ENCODE data around the gene C2orf69. TPM values are rescaled to one million over a fixed set of nuclear protein-coding genes. Genes with fewer than 3 reads are reported as not detected.

C2orf69 gene
- total and polyA plus RNA-seq, 2 of the 8 experiments (the other 6 are each of a cell fraction or from before 2014, with no cell fraction given) = 3.9 to 32.0 TPM

- H2BK120ac ChIP-seq (replicated peaks; ENCODE audit: low read depth, low read length) = no peak overlapping the region
- H3K18ac ChIP-seq (ENCODE audit: extremely low read depth, low read length) = no peak overlapping the region
- H4K91ac ChIP-seq (replicated peaks; ENCODE audit: insufficient read length, low read length) = no peak overlapping the region
- TF ChIP-seq TAF1 (IDR thresholded peaks at IDR 0.05; ENCODE audit: low read depth, low read length) (no peak), POLR2AphosphoS5 (IDR thresholded peaks at IDR 0.05; ENCODE audit: low read depth, low read length) (no peak), CEBPB (IDR thresholded peaks at IDR 0.05; ENCODE audit: low read depth, low read length) (no peak), KDM5A (IDR thresholded peaks at IDR 0.05; ENCODE audit: low read length) (no peak), RFX5 (IDR thresholded peaks at IDR 0.05; ENCODE audit: borderline replicate concordance, low read depth, low read length) (no peak), SRF (IDR thresholded peaks at IDR 0.05; ENCODE audit: low read depth, low read length) (no peak), SUZ12 (IDR thresholded peaks at IDR 0.05; ENCODE audit: low read length) (no peak), TBP (IDR thresholded peaks at IDR 0.05; ENCODE audit: low read depth, low read length) (no peak), JUN (IDR thresholded peaks at IDR 0.05; ENCODE audit: low read depth, low read length) (no peak)
- H3K79me2 ChIP-seq (ENCODE audit: control insufficient read depth in 1 of 2, insufficient read depth in 2 of 2, low read length in 2 of 2) = peaks cover 0 to 26% of the 10 kb centered on the region in 2 experiments; a peak in 2 of 4 replicates
- no peak overlapping the region for H3K14ac ChIP-seq (ENCODE audit: insufficient read length)
- no peak for FAIRE-seq
- no peak overlapping the region for H3K23ac ChIP-seq (ENCODE audit: insufficient read length)
- H2BK12ac ChIP-seq (ENCODE audit: low read depth, low read length) = no peak overlapping the region
- peaks cover 10 to 68% (median 25%) of the 10 kb centered on the region in 4 experiments for H3K36me3 ChIP-seq (ENCODE audit: control insufficient read depth in 2 of 4, insufficient read depth in 4 of 4, low read length in 3 of 4)
- no peak overlapping the region for H2BK15ac ChIP-seq (ENCODE audit: low read length)
- no peak overlapping the region for H4K8ac ChIP-seq (ENCODE audit: extremely low read depth, insufficient read depth, low read length)
- no peak overlapping the region for H3K9ac ChIP-seq (replicated peaks in 1 of 4; ENCODE audit: extremely low read depth in 1 of 4, low read depth in 3 of 4, low read length in 3 of 4)
- H2BK20ac ChIP-seq (ENCODE audit: low read length) = no peak overlapping the region
- H2AFZ ChIP-seq (ENCODE audit: low read length) = no peak overlapping the region
- H4K20me1 ChIP-seq (replicated peaks in 1 of 2; ENCODE audit: control insufficient read depth in 1 of 2, insufficient read depth in 2 of 2, low read length in 2 of 2) = peaks cover 3 to 4% of the 10 kb centered on the region in 2 experiments
- no peak overlapping the region for H3K4me3 ChIP-seq (ENCODE audit: extremely low read depth in 1 of 4, insufficient read depth in 2 of 4, low read depth in 3 of 4, low read length in 4 of 4)
- no peak overlapping the region for H3K4ac ChIP-seq (replicated peaks; ENCODE audit: insufficient read length, low read depth, low read length)
- no peak overlapping the region for H3K27ac ChIP-seq (ENCODE audit: low read depth, low read length)
- CTCF ChIA-PET (ENCODE audit: partially characterized antibody) = interaction anchor here (1.0 to 1.5 kb wide), 2 partner anchors 27 to 241 kb away, joined by 4 read pairs; no protein-coding TSS in a partner anchor
- H3K9me3 ChIP-seq (ENCODE audit: insufficient read depth in 2 of 2, low read depth in 1 of 2, low read length in 1 of 2) = no peaks in the 10 kb centered on the region
- 87% methylated on average over 1 of the region's 1 CpG; no CpG with 5 or more reads in 1 of the 2 experiments for WGBS, 2 experiments (ENCODE audit: extremely low coverage in 1 of 2, insufficient coverage in 1 of 2, insufficient read length in 1 of 2, insufficient replicate concordance in 2 of 2, low coverage in 1 of 2, low lambda C conversion rate in 2 of 2, missing lambda C conversion rate in 1 of 2)
- H3K23me2 ChIP-seq (ENCODE audit: low read depth, low read length) = no peaks in the 10 kb centered on the region
- no peak overlapping the region for H2BK5ac ChIP-seq (ENCODE audit: low read depth, low read length)
- no peaks in the 10 kb centered on the region for H3K27me3 ChIP-seq (replicated peaks in 1 of 4; ENCODE audit: control insufficient read depth in 3 of 4, extremely low read depth in 1 of 4, insufficient read depth in 3 of 4, low read length in 3 of 4)
- no peak overlapping the region for H4K5ac ChIP-seq (ENCODE audit: insufficient read length, low read depth, low read length)
- H2AK5ac ChIP-seq (ENCODE audit: low read depth, low read length) = no peak overlapping the region
- no peak for DNase-seq (ENCODE audit: low read depth in 1 of 2, low spot score in 2 of 2)
- H3K4me2 ChIP-seq (ENCODE audit: insufficient read depth in 1 of 2, low read depth in 2 of 2, low read length in 2 of 2) = no peak overlapping the region
- POLR2A ChIA-PET (ENCODE audit: partially characterized antibody) = no interaction called here
- H3K79me1 ChIP-seq (ENCODE audit: low read depth, low read length) = peaks cover 6% of the 10 kb centered on the region
- H3K4me1 ChIP-seq (replicated peaks in 1 of 4; ENCODE audit: control insufficient read depth in 3 of 4, insufficient read depth in 4 of 4, low read length in 3 of 4) = no peaks in the 10 kb centered on the region
- H3K56ac ChIP-seq (replicated peaks; ENCODE audit: insufficient read length, low read depth, low read length) = no peak overlapping the region
Observed at GRCh38 chr2:199946196-199946595, 35.1 kb downstream of the C2orf69 start.

Measured in H1 (cell line).